Panc1 (cell line): ENCODE measurements around the gene DLG5. TPM values are rescaled to one million over a fixed set of nuclear protein-coding genes. Genes with fewer than 3 reads are reported as not detected.

Experiments
- ATAC-seq: fragments of 200-7000 bp; cut with Tn5 transposase; 2 replicates; pipeline ENCODE4 v1.9.1; 2020; ENCODE audit warnings: mild to moderate bottlenecking, moderate library complexity
- BruUV-seq: library from RNA; stranded (reverse); fragments of 400-500 nt; replicated peaks from 2 replicates; lab custom pipeline; 2021; lab: Mats Ljungman, UMichigan
- CTCF ChIA-PET: fragments of 300-600 bp; sonication (Branson Sonifier 250); formaldehyde crosslinking; loops from one replicate; lab custom pipeline; 2022; ENCODE audit warnings: antibody characterized with exemption; lab: Charles Lee
- POLR2A ChIA-PET: fragments of 300-600 bp; sonication (Branson Sonifier 250); formaldehyde crosslinking; loops from one replicate; lab custom pipeline; 2022; ENCODE audit warnings: antibody characterized with exemption; lab: Charles Lee
- DNase-seq: peaks from one replicate; pipeline ENCODE4 v3.0.0-alpha.2; 2010; ENCODE audit warnings: low read depth, low spot score
- H3K27ac ChIP-seq: 2 replicates; pipeline ENCODE4 v1.5.1; 2011; ENCODE audit warnings: mild to moderate bottlenecking, low read length, inconsistent platforms
- H3K27me3 ChIP-seq: fragments of 200-500 bp; sonication (Bioruptor generic); 2 replicates; pipeline ENCODE4 v1.6.0; 2014; ENCODE audit warnings: low read length, inconsistent platforms; ENCODE audit not compliant: control insufficient read depth, insufficient read depth
- H3K36me3 ChIP-seq: fragments of 200-500 bp; sonication (Bioruptor generic); 2 replicates; pipeline ENCODE4 v1.5.1; 2014; ENCODE audit warnings: inconsistent platforms, mild to moderate bottlenecking, low read length, moderate library complexity; ENCODE audit not compliant: control insufficient read depth, insufficient read depth
- H3K4me1 ChIP-seq: 2 replicates; pipeline ENCODE4 v1.5.1; 2011; ENCODE audit warnings: inconsistent platforms, mild to moderate bottlenecking, low read length, moderate library complexity; ENCODE audit not compliant: control insufficient read depth, insufficient read depth
- H3K4me3 ChIP-seq, 2 experiments: 2 replicates each; pipeline ENCODE4 v1.5.1; 2011 to 2012; ENCODE audit warnings: low read depth in 2 of 2, low read length in 2 of 2, mild to moderate bottlenecking in 2 of 2, inconsistent platforms in 1 of 2, moderate library complexity in 1 of 2
- H3K9me3 ChIP-seq: fragments of 200-500 bp; sonication (Bioruptor generic); 2 replicates; pipeline ENCODE4 v1.5.1; 2014; ENCODE audit warnings: low read depth, mild to moderate bottlenecking, inconsistent platforms, low read length, moderate library complexity; ENCODE audit not compliant: control insufficient read depth, insufficient read depth
- CTCF ChIP-seq: fragments of 450-650 bp; IDR thresholded peaks from 2 replicates; pipeline ENCODE4 v1.5.1; 2017; ENCODE audit warnings: mild to moderate bottlenecking
- POLR2AphosphoS5 ChIP-seq: IDR thresholded peaks from 2 replicates; pipeline ENCODE4 v1.6.1; 2012; ENCODE audit warnings: mild to moderate bottlenecking, low read depth, low read length, moderate library complexity
- REST ChIP-seq, 2 experiments: IDR thresholded peaks; 2 replicates each; pipeline ENCODE4 v1.6.1; 2011 to 2012; ENCODE audit warnings: low read depth in 2 of 2, control low read depth in 1 of 2, low read length in 1 of 2, mild to moderate bottlenecking in 1 of 2, moderate library complexity in 1 of 2; ENCODE audit not compliant: insufficient read depth in 1 of 2
- SIN3A ChIP-seq: IDR thresholded peaks from 2 replicates; pipeline ENCODE4 v1.6.1; 2012; ENCODE audit warnings: low read depth, mild to moderate bottlenecking, low read length, moderate library complexity, borderline replicate concordance; ENCODE audit not compliant: insufficient read depth
- TCF7L2 ChIP-seq: IDR thresholded peaks from 2 replicates; pipeline ENCODE4 v1.6.1; 2011; ENCODE audit warnings: mild to moderate bottlenecking, low read depth, low read length, inconsistent platforms
- in situ Hi-C: cut with HindIII; loops from 2 replicates; pipeline ENCODE4 v1.10.0; 2016; ENCODE audit warnings: low sequenced_read_pairs, low pct_unique_long_range_greater_than_20kb
- intact Hi-C: fragments of 100-400 bp; cut with micrococcal nuclease; formaldehyde crosslinking; loops from one replicate; pipeline ENCODE4 v1.10.0; 2022; ENCODE audit not compliant: unreplicated experiment
- total RNA-seq: library from RNA; stranded (reverse); gene quantifications from one replicate; pipeline ENCODE4 v1.2.1, GENCODE V29; 2021; ENCODE audit not compliant: unreplicated experiment

DLG5 gene
- total RNA-seq, 1 experiment from 2014 or later, result 85.6 TPM

DNA sequence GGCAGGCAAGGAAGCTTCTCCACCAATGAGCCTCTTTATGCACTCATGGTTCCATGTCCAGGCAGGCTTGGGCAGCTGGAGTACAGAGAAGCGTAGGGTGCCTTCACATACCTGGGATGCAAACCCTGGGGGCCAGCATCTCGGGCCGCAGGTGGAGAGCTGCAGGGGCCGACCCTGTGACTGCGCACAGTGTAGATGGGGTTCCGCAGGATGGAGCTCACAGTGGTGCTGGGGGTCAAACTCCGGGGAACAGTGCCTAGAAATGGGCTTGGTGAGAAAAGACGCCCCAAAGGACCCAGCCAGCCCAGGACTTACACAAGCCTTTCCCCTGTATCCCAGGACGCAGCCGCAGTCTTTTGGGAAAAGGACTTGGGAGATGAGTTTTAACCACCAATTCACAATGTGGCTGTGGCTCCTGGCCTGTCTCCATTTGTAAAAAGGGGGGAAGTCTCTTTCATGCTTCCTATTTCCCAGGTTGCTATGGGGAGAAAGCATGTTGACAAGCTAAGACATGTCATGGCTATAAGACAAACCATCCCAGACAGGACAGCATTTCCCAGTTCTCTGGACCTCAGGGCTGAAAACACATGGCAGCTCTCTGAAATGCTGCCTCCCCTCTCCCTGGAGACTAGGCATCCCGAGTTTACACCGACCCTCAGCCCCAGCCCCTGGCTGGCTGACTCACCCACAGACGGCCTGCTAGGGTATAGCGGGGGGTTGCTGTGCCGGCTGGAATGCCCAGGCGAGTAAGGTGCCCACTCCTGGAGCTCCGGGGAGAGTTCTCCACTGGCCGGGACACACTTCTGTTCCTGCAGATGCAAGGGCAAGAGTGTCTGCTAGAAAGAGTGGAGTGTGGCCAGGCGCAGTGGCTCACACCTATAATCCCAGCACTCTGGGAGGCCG lies 107.1 kb downstream of the DLG5 start:
- no peaks in the 10 kb centered on the region for H3K27me3 ChIP-seq
- no peak overlapping the region for H3K4me3 ChIP-seq
- no TSS peak for BruUV-seq
- no peak for ATAC-seq
- H3K9me3 ChIP-seq, result no peaks in the 10 kb centered on the region
- ChIA-PET CTCF (no interaction called here), POLR2A (interaction anchor here (0.7 kb wide), 1 partner anchor 12 kb away, joined by 3 read pairs; no protein-coding TSS in a partner anchor)
- TF ChIP-seq SIN3A (no peak), POLR2AphosphoS5 (no peak), CTCF (no peak), TCF7L2 (no peak), REST (IDR thresholded peaks at IDR 0.05; ENCODE audit: insufficient read depth in 1 of 2, low read depth in 2 of 2, low read length in 1 of 2) (no peak)
- H3K36me3 ChIP-seq, result no peaks in the 10 kb centered on the region; the same call in 1 of the 2 replicates
- no peak for DNase-seq
- in situ Hi-C loops (no loop called here), intact Hi-C loops (no loop called here)
- no peaks in the 10 kb centered on the region for H3K4me1 ChIP-seq
- H3K27ac ChIP-seq, result no peak overlapping the region

- Histone ChIP-seq H3K9me3 (no peaks in the 10 kb centered on the region), H3K4me3 (no peak overlapping the region), H3K4me1 (no peaks in the 10 kb centered on the region), H3K27me3 (no peaks in the 10 kb centered on the region), H3K36me3 (no peaks in the 10 kb centered on the region; the same call in 1 of the 2 replicates), H3K27ac (no peak overlapping the region)
- intact Hi-C loops, result no loop called here
- ChIA-PET POLR2A (interaction anchor here (0.7 kb wide), 1 partner anchor 11 kb away, joined by 3 read pairs; no protein-coding TSS in a partner anchor), CTCF (no interaction called here)
- DNase-seq (no peak), ATAC-seq (no peak)
- TF ChIP-seq TCF7L2, result no peak
- TF ChIP-seq CTCF, result no peak
- TF ChIP-seq SIN3A, result no peak
- TF ChIP-seq POLR2AphosphoS5, result no peak
- no peak for TF ChIP-seq REST (IDR thresholded peaks at IDR 0.05; ENCODE audit: insufficient read depth in 1 of 2, low read depth in 2 of 2, low read length in 1 of 2)
- in situ Hi-C loops, result no loop called here
- no TSS peak for BruUV-seq
These were observed 108.2 kb downstream of the DLG5 start for GRCh38 chr10:77818378-77818777.
